B cell (primary cell): ENCODE data around the gene SATL1. TPM values are rescaled to one million over a fixed set of nuclear protein-coding genes. Genes with fewer than 3 reads are reported as not detected.

ENCODE experiments used
- ATAC-seq: fragments of 200-7000 bp; cut with Tn5 transposase; one replicate; pipeline ENCODE4 v1.10.0; 2021; ENCODE audit warnings: low read depth, mild to moderate bottlenecking, moderate number of reproducible peaks, moderate library complexity
- CTCF ChIA-PET: fragments of 350-600 bp; sonication (Branson Sonifier 250); formaldehyde crosslinking; loops from one replicate; lab custom pipeline; 2021; ENCODE audit warnings: antibody characterized with exemption, inconsistent platforms; lab: Charles Lee
- POLR2A ChIA-PET: fragments of 350-600 bp; sonication (Branson Sonifier 250); formaldehyde crosslinking; loops from one replicate; lab custom pipeline; 2021; ENCODE audit warnings: antibody characterized with exemption; lab: Charles Lee
- DNase-seq: peaks from one replicate; pipeline ENCODE4 v3.0.0; 2013
- H2AFZ ChIP-seq: 2 replicates; pipeline ENCODE4 v1.6.1; 2012; ENCODE audit warnings: mild to moderate bottlenecking, low read depth, low read length; ENCODE audit not compliant: insufficient read depth, poor library complexity, severe bottlenecking
- H3K27ac ChIP-seq, 2 donors: 1 replicate in 1 of 2; 2 replicates in 1 of 2; pipeline ENCODE4 v1.5.1; 2012 to 2013; ENCODE audit warnings: low read length in 2 of 2, mild to moderate bottlenecking in 2 of 2, moderate library complexity in 1 of 2
- H3K27me3 ChIP-seq, 4 experiments: fragments of 200-600 bp in 1 of 4; sonication (generic) in 1 of 4; replicated peaks in 1 of 4; 1 replicate in 2 of 4; 2 replicates in 2 of 4; pipeline versions ENCODE4 v1.6.1 to v1.7.0; 2013 to 2016; ENCODE audit warnings: low read length in 3 of 4, mild to moderate bottlenecking in 2 of 4, mixed read lengths in 1 of 4, moderate library complexity in 1 of 4; ENCODE audit not compliant: insufficient read depth in 4 of 4, control insufficient read depth in 3 of 4; ENCODE audit errors: control extremely low read depth in 1 of 4
- H3K36me3 ChIP-seq, 2 experiments: replicated peaks in 1 of 2; 1 replicate in 1 of 2; 2 replicates in 1 of 2; pipeline versions ENCODE4 v1.6.1 to v1.7.1; 2013; ENCODE audit warnings: low read length in 1 of 2; ENCODE audit not compliant: insufficient read depth in 2 of 2, control insufficient read depth in 1 of 2; ENCODE audit errors: control extremely low read depth in 1 of 2, extremely low read depth in 1 of 2
- H3K4me1 ChIP-seq, 2 donors: fragments of 200-600 bp in 1 of 2; sonication (generic) in 1 of 2; 1 replicate in 1 of 2; 2 replicates in 1 of 2; pipeline versions ENCODE4 v1.5.1 to v1.6.1; 2013 to 2017; ENCODE audit warnings: low read length in 2 of 2; ENCODE audit not compliant: control insufficient read depth in 2 of 2, insufficient read depth in 2 of 2
- H3K4me2 ChIP-seq: replicated peaks from 2 replicates; pipeline ENCODE3; 2012; ENCODE audit warnings: mild to moderate bottlenecking, low read depth, low read length; ENCODE audit not compliant: poor library complexity, severe bottlenecking
- H3K4me3 ChIP-seq, 5 experiments: fragments of 200-600 bp in 1 of 5; sonication (generic) in 1 of 5; 1 replicate in 3 of 5; 2 replicates in 2 of 5; pipeline versions ENCODE4 v1.5.1 to v1.7.0; 2011 to 2016; ENCODE audit warnings: low read length in 4 of 5, mild to moderate bottlenecking in 4 of 5, low read depth in 2 of 5, control low read depth in 1 of 5, moderate library complexity in 1 of 5; ENCODE audit not compliant: insufficient read depth in 1 of 5; ENCODE audit errors: control extremely low read depth in 1 of 5, extremely low read depth in 1 of 5
- H3K79me2 ChIP-seq: fragments of 200-600 bp; sonication (generic); one replicate; pipeline ENCODE4 v1.6.0; 2016; ENCODE audit warnings: low read length; ENCODE audit not compliant: control insufficient read depth, insufficient read depth
- H3K9ac ChIP-seq: fragments of 200-600 bp; sonication (generic); 2 replicates; pipeline ENCODE4 v1.6.1; 2017; ENCODE audit warnings: mild to moderate bottlenecking, low read length, moderate library complexity
- H3K9me3 ChIP-seq, 3 donors: one replicate each; pipeline versions ENCODE4 v1.6.1 to v1.7.1; 2013; ENCODE audit warnings: low read length in 2 of 3; ENCODE audit not compliant: control insufficient read depth in 2 of 3, insufficient read depth in 1 of 3; ENCODE audit errors: control extremely low read depth in 1 of 3
- H4K20me1 ChIP-seq: 2 replicates; pipeline ENCODE4 v1.6.0; 2012; ENCODE audit warnings: mild to moderate bottlenecking, low read length; ENCODE audit not compliant: insufficient read depth, control insufficient read depth, poor library complexity, severe bottlenecking
- H3K27ac Mint-ChIP-seq: one replicate; pipeline ENCODE4 v1.8.0; 2021; ENCODE audit warnings: mixed read lengths
- H3K27me3 Mint-ChIP-seq: one replicate; pipeline ENCODE4 v1.8.0; 2021; ENCODE audit warnings: mixed read lengths
- H3K4me1 Mint-ChIP-seq: one replicate; pipeline ENCODE4 v1.8.0; 2021; ENCODE audit warnings: mixed read lengths
- H3K4me3 Mint-ChIP-seq: one replicate; pipeline ENCODE4 v1.8.0; 2021; ENCODE audit warnings: mixed read lengths
- H3K9me3 Mint-ChIP-seq: one replicate; pipeline ENCODE4 v1.8.0; 2022; ENCODE audit warnings: mixed read lengths; ENCODE audit not compliant: insufficient read depth
- EZH2 ChIP-seq: IDR thresholded peaks from 2 replicates; pipeline ENCODE4 v1.6.1; 2012; ENCODE audit warnings: borderline replicate concordance, low read depth, mild to moderate bottlenecking, moderate library complexity, low read length; ENCODE audit not compliant: insufficient read depth, poor library complexity, severe bottlenecking
- WGBS: methylation state at CpG from one replicate; pipeline ENCODE4 v1.1.5; 2013; ENCODE audit warnings: missing lambda C conversion rate; ENCODE audit not compliant: insufficient coverage; 5-methylcytosine and 5-hydroxymethylcytosine counted together
- intact Hi-C: fragments of 100-400 bp; cut with micrococcal nuclease; formaldehyde crosslinking; loops from one replicate; pipeline ENCODE4 v1.10.0; 2022
- polyA plus RNA-seq: library from polyadenylated mRNA; depleted of rRNA; stranded (reverse); fragments of >200 nt; gene quantifications from 2 replicates; pipeline ENCODE4 v1.2.3, GENCODE V29; 2012
- total RNA-seq, 2 donors: library from RNA; stranded (reverse); fragments of 120-200 nt in 1 of 2; gene quantifications; 1 replicate in 1 of 2; 2 replicates in 1 of 2; pipeline versions ENCODE4 v1.2.3 to v1.2.4, GENCODE V29; 2013 to 2022
- TF ChIP-seq, protein P1 (sequence below): fragments of 200-600 bp; IDR thresholded peaks from one replicate; pipeline ENCODE4 v1.8.0; 2022; ENCODE audit warnings: antibody characterized with exemption, mild to moderate bottlenecking

Gene SATL1
- total and polyA plus RNA-seq, 2 donors (not counting 1 experiment from before 2014, with no cell fraction given) = 0.04 TPM; not detected in 1

DNA sequence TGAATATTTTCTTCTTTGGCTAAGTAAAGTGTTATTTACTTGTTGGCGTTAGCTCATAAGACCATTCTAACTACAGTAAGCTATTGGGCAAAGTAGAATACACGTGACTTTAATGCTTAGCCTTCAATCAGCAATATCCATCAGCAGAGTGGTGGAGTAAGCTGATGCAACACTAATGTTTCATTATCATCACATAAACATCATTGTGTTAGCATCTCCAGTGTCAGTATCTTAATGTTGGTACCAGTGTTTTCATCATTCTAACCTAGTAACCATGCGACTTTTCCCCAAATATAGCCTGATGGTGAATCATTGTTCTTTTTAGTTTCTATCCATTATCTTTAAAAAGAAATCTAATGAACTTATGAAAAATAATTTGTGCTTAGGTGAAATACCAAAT, 191.4 kb downstream of the SATL1 start:
- no peaks in the 10 kb centered on the region for H3K9me3 ChIP-seq
- no peak overlapping the region for H3K27ac ChIP-seq
- no peak overlapping the region for H3K9ac ChIP-seq
- H3K36me3 ChIP-seq = peaks cover 0 to 4% of the 10 kb centered on the region in 2 experiments
- intact Hi-C loops = no loop called here
- no peak for ATAC-seq
- H3K27ac Mint-ChIP-seq = no peak overlapping the region
- H3K4me3 ChIP-seq = no peak overlapping the region
- CTCF ChIA-PET = no interaction called here
- H3K27me3 ChIP-seq = no peaks in the 10 kb centered on the region
- no peaks in the 10 kb centered on the region for H3K4me1 ChIP-seq
- TF ChIP-seq, protein P1, sequence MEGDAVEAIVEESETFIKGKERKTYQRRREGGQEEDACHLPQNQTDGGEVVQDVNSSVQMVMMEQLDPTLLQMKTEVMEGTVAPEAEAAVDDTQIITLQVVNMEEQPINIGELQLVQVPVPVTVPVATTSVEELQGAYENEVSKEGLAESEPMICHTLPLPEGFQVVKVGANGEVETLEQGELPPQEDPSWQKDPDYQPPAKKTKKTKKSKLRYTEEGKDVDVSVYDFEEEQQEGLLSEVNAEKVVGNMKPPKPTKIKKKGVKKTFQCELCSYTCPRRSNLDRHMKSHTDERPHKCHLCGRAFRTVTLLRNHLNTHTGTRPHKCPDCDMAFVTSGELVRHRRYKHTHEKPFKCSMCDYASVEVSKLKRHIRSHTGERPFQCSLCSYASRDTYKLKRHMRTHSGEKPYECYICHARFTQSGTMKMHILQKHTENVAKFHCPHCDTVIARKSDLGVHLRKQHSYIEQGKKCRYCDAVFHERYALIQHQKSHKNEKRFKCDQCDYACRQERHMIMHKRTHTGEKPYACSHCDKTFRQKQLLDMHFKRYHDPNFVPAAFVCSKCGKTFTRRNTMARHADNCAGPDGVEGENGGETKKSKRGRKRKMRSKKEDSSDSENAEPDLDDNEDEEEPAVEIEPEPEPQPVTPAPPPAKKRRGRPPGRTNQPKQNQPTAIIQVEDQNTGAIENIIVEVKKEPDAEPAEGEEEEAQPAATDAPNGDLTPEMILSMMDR = no peak
- no peak for TF ChIP-seq EZH2
- no peaks in the 10 kb centered on the region for H4K20me1 ChIP-seq
- no peak overlapping the region for H3K4me2 ChIP-seq
- POLR2A ChIA-PET = no interaction called here
- no peaks in the 10 kb centered on the region for H3K9me3 Mint-ChIP-seq
- no peaks in the 10 kb centered on the region for H3K79me2 ChIP-seq
- no peak for DNase-seq
- no peaks in the 10 kb centered on the region for H3K4me1 Mint-ChIP-seq
- no peaks in the 10 kb centered on the region for H3K27me3 Mint-ChIP-seq
- H3K4me3 Mint-ChIP-seq = no peak overlapping the region
- H2AFZ ChIP-seq = no peak overlapping the region
- no CpG with 5 or more reads among the region's 3 CpGs for WGBS

DNA sequence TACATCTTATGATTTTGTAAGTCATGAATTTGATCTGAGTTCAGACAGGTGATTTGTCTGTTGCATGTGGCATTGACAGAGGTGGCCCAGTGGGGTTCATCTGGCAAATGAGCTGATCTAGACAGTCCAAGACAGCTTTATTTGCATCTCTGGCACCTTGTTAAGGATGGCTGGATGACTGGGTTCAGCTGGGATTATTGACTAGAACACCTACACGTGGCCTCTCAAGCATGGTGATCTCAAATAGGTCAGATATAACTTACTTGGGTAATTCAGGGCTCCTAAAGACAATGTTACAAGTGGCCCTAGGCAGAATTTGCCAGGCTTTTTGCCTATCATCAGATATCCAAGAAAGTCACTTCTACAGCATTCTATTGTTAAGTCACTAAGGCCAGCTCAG, 192.0 kb downstream of the SATL1 start:
- ATAC-seq (no peak), DNase-seq (no peak)
- Mint-ChIP-seq H3K4me1 (no peaks in the 10 kb centered on the region), H3K4me3 (no peak overlapping the region), H3K9me3 (no peaks in the 10 kb centered on the region), H3K27ac (no peak overlapping the region), H3K27me3 (no peaks in the 10 kb centered on the region)
- Histone ChIP-seq H4K20me1 (no peaks in the 10 kb centered on the region), H3K36me3 (peaks cover 0 to 4% of the 10 kb centered on the region in 2 experiments), H2AFZ (no peak overlapping the region), H3K79me2 (no peaks in the 10 kb centered on the region), H3K4me2 (no peak overlapping the region), H3K4me3 (no peak overlapping the region), H3K27me3 (no peaks in the 10 kb centered on the region), H3K9ac (no peak overlapping the region), H3K9me3 (no peaks in the 10 kb centered on the region), H3K4me1 (no peaks in the 10 kb centered on the region), H3K27ac (no peak overlapping the region)
- intact Hi-C loops = no loop called here
- POLR2A ChIA-PET = no interaction called here
- TF ChIP-seq, protein P1 = no peak
- TF ChIP-seq EZH2 = no peak
- CTCF ChIA-PET = no interaction called here
- WGBS = 60% methylated on average over 1 of the region's 1 CpG

Other genes with a start within 250 kb of the SATL1 start
- gene APOOL, start 239.9 kb downstream of the SATL1 start, total RNA-seq = 9.7 and 12.2 TPM in 2 replicates
- 1.8 and 1.9 TPM in 2 replicates for gene APOOL, start 239.9 kb downstream of the SATL1 start, polyA plus RNA-seq
- gene ZNF711, start 212 bp upstream of the SATL1 start, total RNA-seq = 7.0 and 7.6 TPM in 2 replicates
- gene ZNF711, start 212 bp upstream of the SATL1 start, polyA plus RNA-seq = 6.1 and 7.4 TPM in 2 replicates
- gene POF1B, start 135.9 kb upstream of the SATL1 start, total RNA-seq = 1.2 and 1.9 TPM in 2 replicates
- 0.14 and 0.78 TPM in 2 replicates for gene POF1B, start 135.9 kb upstream of the SATL1 start, polyA plus RNA-seq